ENCODE results near the gene TXNRD2.
"Not testable (repeated sequence)": the region's sequence is repeated elsewhere in the genome, so short reads cannot be mapped to it uniquely, and the experiment has no call there.

The TXNRD2 gene

GRCh38 chr22:19841641-19842392 lies 99.8 kb downstream of the TXNRD2 start:
- DNase-seq, result no peak

- DNase-seq, result no peak
These were observed 100.5 kb downstream of the TXNRD2 start for GRCh38 chr22:19840955-19841640.

- no peak for DNase-seq
These were observed 101.6 kb downstream of the TXNRD2 start for GRCh38 chr22:19840059-19840458.

- DNase-seq, result no peak
These were observed 103.7 kb downstream of the TXNRD2 start for GRCh38 chr22:19837915-19838314.

- no peak for DNase-seq
These were observed 105.1 kb downstream of the TXNRD2 start for GRCh38 chr22:19836512-19836911.

- DNase-seq, result no peak
These were observed 107.0 kb downstream of the TXNRD2 start for GRCh38 chr22:19834599-19834998.

- not testable (repeated sequence) for DNase-seq
These were observed 108.3 kb downstream of the TXNRD2 start for GRCh38 chr22:19833327-19833726.

GRCh38 chr22:19832476-19833108 lies 109.0 kb downstream of the TXNRD2 start:
- DNase-seq, result no peak

GRCh38 chr22:19831979-19832378 lies 109.6 kb downstream of the TXNRD2 start:
- DNase-seq, result not testable (repeated sequence)

- no peak for DNase-seq
These were observed 110.6 kb downstream of the TXNRD2 start for GRCh38 chr22:19831016-19831415.

- DNase-seq, result no peak
These were observed 113.6 kb downstream of the TXNRD2 start for GRCh38 chr22:19828035-19828401.

- DNase-seq, result no peak
These were observed 114.1 kb downstream of the TXNRD2 start for GRCh38 chr22:19827341-19828034.

- no peak for DNase-seq
These were observed 115.0 kb downstream of the TXNRD2 start for GRCh38 chr22:19826619-19826950.

- DNase-seq, result no peak
These were observed 115.6 kb downstream of the TXNRD2 start for GRCh38 chr22:19825904-19826618.
